GM19467 (cell line): ENCODE data around the gene CRYGB.
"Not testable (repeated sequence)": the region's sequence is repeated elsewhere in the genome, so short reads cannot be mapped to it uniquely, and the experiment has no call there.

Source experiments
- ATAC-seq: cut with Tn5 transposase; IDR thresholded peaks from one replicate; pipeline ENCODE4 v1.9.1; 2021; ENCODE audit warnings: mild to moderate bottlenecking, moderate library complexity; ENCODE audit not compliant: unreplicated experiment

CRYGB gene

DNA sequence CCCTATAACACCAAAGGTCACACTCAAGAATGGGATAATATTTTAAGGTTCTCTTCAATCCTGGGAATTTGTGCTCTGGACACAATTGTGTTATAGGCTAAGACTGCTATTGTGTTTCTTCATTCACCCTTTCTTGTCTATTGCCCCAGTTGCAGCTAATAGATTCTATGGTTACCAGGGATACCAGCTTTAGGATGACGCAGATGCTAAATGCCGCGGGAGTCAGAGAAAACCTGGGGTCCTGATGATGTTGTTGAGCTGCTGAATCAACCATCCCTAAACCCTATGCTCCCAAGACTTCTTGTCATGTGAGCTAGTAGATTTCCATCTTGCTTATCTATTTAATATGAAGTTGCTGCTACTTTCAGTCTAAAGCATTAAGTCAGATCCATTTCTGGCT lies 27.0 kb downstream of the CRYGB start:
- ATAC-seq, result no peak

- ATAC-seq, result not testable (repeated sequence)
These were observed 28.6 kb downstream of the CRYGB start for GRCh38 chr2:208117390-208117789.

GRCh38 chr2:208112969-208113368 lies 33.0 kb downstream of the CRYGB start:
- ATAC-seq, result no peak

DNA sequence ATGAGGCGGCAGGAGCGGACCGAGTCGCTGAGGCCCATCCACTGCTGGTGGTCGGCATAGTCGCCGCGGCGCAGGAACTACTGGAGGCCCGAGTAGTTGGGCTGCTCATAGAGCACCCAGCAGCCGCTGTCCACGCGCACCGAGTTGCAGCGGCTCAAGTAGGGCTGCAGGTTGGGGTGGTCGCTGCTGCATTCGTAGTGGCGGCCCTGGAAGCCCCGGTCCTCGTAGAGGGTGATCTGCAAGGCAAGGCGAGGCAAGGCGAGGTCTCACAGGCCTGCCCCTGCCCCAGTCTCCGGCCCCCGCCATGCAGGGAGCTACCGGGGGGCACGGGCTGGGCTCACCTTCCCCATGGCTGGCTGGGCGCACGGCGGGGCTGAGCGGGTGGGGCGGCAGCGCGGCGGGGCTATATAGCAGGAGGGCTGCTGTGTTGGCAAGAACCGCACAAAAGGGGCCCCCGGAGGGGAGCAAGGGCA lies 33.6 kb downstream of the CRYGB start:
- ATAC-seq, result not testable (repeated sequence)

DNA sequence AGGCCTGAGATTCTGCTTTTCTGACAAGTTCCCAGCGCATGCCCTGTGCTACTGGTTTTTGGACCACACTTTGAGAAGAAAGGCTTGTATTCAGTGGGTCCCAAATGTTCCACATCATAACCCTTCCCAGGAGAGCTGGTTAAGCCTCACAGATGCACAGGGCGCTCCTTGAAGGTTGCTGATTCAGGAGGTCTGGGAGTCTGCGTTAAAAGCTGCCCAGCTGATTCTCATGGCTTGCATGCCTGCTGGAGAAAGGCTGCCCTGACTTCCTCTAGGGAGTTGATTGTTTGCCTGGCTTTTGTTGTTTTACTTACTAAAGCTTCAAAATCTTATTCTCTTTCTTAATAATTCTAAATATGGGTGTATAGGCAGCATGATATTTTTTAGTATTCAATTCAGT lies 42.3 kb downstream of the CRYGB start:
- no peak for ATAC-seq

DNA sequence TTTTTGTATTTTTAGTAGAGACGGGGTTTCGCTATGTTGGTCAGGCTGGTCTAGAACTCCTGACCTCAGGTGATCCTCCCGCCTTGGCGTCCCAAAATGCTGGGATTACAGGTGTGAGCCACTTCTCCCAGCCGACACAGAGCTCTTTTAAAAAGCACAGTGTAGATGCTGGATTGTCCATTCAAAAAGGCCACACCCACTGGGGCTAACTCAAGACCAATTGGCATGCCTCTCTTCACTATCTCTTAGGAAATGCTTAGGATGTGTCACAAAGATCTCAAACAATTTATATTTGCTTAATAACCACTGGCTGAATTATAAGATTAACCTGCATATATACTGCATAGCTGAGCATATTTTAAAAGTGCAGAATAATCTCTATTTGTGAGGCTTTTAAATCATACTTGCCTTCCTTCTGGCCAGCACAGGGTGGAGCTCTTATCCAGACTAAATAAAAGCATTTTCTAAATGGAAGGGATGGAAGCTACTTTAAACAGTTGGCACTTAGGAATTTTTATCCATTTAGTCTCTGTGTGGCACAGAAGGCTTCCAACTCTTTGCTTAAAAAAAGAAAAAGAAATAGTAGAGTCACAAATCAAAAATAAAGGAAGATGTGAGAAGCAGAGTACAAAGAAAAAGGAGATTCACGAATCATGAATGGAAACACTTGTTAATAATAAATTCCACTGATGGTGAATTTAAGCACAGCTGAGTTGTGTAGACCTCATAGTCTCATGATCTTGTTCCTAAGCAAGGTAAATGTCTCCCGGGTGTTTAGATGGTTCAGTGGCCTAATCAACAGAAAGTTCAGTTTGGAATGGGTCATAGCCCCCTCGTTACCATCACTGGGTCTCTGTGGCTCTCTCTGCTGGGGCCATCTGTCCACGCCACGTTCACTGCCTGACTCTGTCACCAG lies 44.0 kb downstream of the CRYGB start:
- ATAC-seq, result no peak

- no peak for ATAC-seq
These were observed 46.1 kb downstream of the CRYGB start for GRCh38 chr2:208099682-208100470.

GRCh38 chr2:208098701-208099100 lies 47.3 kb downstream of the CRYGB start:
- ATAC-seq, result not testable (repeated sequence)

DNA sequence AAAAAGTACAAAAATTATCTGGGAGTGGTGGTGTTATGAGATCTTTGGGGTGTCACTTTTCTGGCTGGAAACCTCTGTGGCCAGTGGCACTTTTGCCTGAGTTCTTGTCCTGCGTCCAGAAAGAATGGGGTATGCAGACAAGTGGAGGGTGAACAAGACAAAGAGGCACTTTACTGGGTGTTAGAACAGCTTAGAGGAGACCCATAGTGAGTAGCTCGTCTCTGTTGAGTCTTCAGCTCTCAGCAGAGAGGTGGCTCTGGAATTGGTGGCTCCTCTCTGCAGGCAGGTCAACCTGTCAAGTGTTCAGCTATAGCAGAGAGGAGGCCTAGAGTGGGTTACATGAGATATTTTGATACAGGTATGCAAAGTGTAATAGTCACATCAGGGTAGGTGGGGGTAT lies 47.7 kb downstream of the CRYGB start:
- ATAC-seq, result no peak

GRCh38 chr2:208097801-208098200 lies 48.2 kb downstream of the CRYGB start:
- no peak for ATAC-seq

DNA sequence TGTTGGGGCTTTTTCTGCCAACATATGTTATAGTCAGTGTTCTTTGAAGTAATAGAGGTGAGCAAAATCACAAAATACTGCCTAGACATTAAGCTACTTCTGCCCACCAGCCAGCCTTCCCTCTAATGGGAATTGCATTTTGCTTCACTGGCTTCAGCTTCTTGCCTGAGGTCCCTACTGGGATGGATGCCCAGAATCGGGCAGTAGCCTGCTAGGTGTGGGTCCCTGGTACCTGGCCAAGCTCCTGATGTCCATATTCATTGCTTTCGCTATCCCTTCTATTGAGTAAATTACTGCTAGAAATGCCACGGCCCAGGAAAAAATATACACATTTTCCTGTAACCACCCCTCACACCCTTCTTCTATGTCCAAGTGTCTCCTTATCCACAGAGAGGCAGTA lies 48.6 kb downstream of the CRYGB start:
- no peak for ATAC-seq

DNA sequence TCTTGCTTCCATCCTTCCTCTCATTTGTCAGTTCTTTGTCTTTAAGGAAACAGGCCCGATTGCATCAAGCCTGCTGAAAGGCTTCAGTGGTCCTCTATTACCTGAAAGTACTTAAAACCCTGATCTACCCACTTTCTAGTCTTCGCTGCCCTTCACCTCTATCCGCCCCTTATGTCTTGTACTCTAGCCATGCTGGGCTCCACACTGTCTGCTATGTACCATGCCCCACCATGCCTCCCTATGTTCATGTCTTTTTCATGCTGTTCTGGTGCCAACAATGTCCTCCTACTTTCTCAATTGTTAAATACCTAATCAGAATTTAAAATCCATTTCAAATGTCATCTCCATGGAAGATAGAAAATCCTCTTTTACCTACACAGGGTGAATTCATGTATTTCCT lies 49.9 kb downstream of the CRYGB start:
- ATAC-seq, result no peak

DNA sequence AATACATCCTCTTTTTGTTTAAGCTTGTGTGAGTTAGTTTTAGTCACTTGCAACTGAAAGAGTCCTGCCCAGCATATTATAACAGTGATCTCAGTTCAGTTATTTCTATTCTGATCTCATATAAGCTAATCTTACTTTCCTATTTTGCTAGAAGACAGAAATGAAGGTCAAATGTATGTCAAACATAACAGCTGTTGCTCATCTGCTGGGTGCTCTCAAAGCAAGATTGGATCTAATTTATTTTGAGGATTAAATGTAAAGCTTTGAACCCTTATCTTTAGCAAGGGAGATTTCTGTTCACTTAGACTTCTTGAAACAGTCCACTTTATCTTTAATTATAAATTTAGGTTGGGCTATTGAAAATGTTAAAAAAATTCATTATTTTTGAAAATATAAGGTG lies 52.8 kb downstream of the CRYGB start:
- ATAC-seq, result no peak
